ENCODE data around the gene COMTD1.

- TF ChIP-seq CTCF (IDR thresholded peaks at IDR 0.05) (no peak), POLR2A (IDR thresholded peaks at IDR 0.05) (no peak), POLR2AphosphoS5 (IDR thresholded peaks at IDR 0.05) (no peak)
Observed at GRCh38 chr10:75205908-75206307, 29.8 kb downstream of the COMTD1 start.

All from prostate gland (tissue), 2 donors.